Natural killer cell (primary cell): ENCODE data around the gene RAB33B. TPM values are rescaled to one million over a fixed set of nuclear protein-coding genes. Genes with fewer than 3 reads are reported as not detected.

ENCODE experiments used
- ATAC-seq, 3 donors: fragments of 150-1000 bp in 2 of 3; fragments of 200-7000 bp in 1 of 3; cut with Tn5 transposase; 1 replicate in 1 of 3; 2 replicates in 2 of 3; pipeline ENCODE4 v1.10.0; 2021; ENCODE audit warnings: mild to moderate bottlenecking in 2 of 3, moderate library complexity in 2 of 3
- DNase-seq, 2 donors: peaks; one replicate each; pipeline versions ENCODE4 v3.0.0 to v3.0.0-alpha.2; 2013 to 2021; ENCODE audit warnings: mixed read lengths in 1 of 2
- H3K27ac ChIP-seq: one replicate; pipeline ENCODE4 v1.5.1; 2013; ENCODE audit warnings: mild to moderate bottlenecking, low read length
- H3K27me3 ChIP-seq: one replicate; pipeline ENCODE4 v1.6.1; 2013; ENCODE audit warnings: low read length; ENCODE audit not compliant: control insufficient read depth, insufficient read depth
- H3K36me3 ChIP-seq: one replicate; pipeline ENCODE4 v1.6.1; 2013; ENCODE audit warnings: low read length; ENCODE audit not compliant: control insufficient read depth, insufficient read depth
- H3K4me1 ChIP-seq: one replicate; pipeline ENCODE4 v1.6.1; 2013; ENCODE audit warnings: low read length; ENCODE audit not compliant: control insufficient read depth, insufficient read depth
- H3K4me3 ChIP-seq: one replicate; pipeline ENCODE4 v1.5.1; 2013; ENCODE audit warnings: low read length
- H3K9me3 ChIP-seq: one replicate; pipeline ENCODE4 v1.6.1; 2013; ENCODE audit warnings: low read length; ENCODE audit not compliant: control insufficient read depth, insufficient read depth
- H3K27ac Mint-ChIP-seq, 2 donors: one replicate each; pipeline ENCODE4 v1.8.0; 2022; ENCODE audit warnings: mild to moderate bottlenecking in 2 of 2, mixed read lengths in 2 of 2, moderate library complexity in 1 of 2
- H3K27me3 Mint-ChIP-seq, 2 donors: one replicate each; pipeline ENCODE4 v1.8.0; 2022; ENCODE audit warnings: low read depth in 2 of 2, mixed read lengths in 2 of 2
- H3K36me3 Mint-ChIP-seq: one replicate; pipeline ENCODE4 v1.8.0; 2022; ENCODE audit warnings: mixed read lengths
- H3K4me1 Mint-ChIP-seq, 2 donors: one replicate each; pipeline ENCODE4 v1.8.0; 2022; ENCODE audit warnings: mixed read lengths in 2 of 2
- H3K4me3 Mint-ChIP-seq: one replicate; pipeline ENCODE4 v1.8.0; 2022; ENCODE audit warnings: mild to moderate bottlenecking, moderate library complexity, mixed read lengths
- H3K9me3 Mint-ChIP-seq, 2 donors: one replicate each; pipeline ENCODE4 v1.8.0; 2022; ENCODE audit warnings: mixed read lengths in 2 of 2
- WGBS: methylation state at CpG from one replicate; pipeline ENCODE4 v1.1.7; 2013; ENCODE audit warnings: missing lambda C conversion rate; ENCODE audit not compliant: insufficient coverage; 5-methylcytosine and 5-hydroxymethylcytosine counted together
- intact Hi-C: fragments of 100-400 bp; cut with micrococcal nuclease; formaldehyde crosslinking; loops from one replicate; pipeline ENCODE4 v1.14.2; 2022
- total RNA-seq, 4 donors: library from RNA; stranded (reverse); fragments of 120-200 nt in 1 of 4; gene quantifications; one replicate each; pipeline versions ENCODE4 v1.2.3 to v1.2.4, GENCODE V29; 2013 to 2022
- TF ChIP-seq, protein P1 (sequence below): fragments of 200-600 bp; IDR thresholded peaks from one replicate; pipeline ENCODE4 v1.8.0; 2022; ENCODE audit warnings: antibody characterized with exemption

Gene RAB33B
- total RNA-seq, 3 donors from 2014 or later (not counting 1 experiment from before 2014, with no cell fraction given), result 7.8 to 12.9 (median 10.5) TPM

- H3K27me3 Mint-ChIP-seq, result no peaks in the 10 kb centered on the region
- peaks cover 2 to 11% of the 10 kb centered on the region in 2 donors for H3K9me3 Mint-ChIP-seq
- intact Hi-C loops, result no loop called here
Measured at GRCh38 chr4:139472852-139473251, 18.9 kb downstream of the RAB33B start.

DNA sequence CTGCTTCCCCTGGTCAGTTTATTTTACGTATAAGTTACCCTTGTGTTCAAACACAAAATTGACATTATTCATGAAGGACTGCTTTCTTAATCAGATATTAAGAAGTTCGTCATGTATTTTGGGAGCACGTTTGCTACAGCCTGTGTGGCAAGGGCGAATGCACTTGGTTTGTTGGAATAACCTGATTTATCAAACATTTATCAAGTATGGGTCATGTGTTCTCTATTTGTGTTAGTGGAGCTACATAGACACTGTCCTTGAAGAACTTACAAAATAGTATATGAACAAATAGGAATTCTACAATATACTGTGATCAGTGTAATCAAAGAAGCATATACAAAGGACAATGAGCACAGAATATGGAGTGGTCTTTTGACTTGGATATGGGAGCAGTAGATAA, 22.4 kb downstream of the RAB33B start:
- WGBS, result 100% methylated on average over 3 of the region's 4 CpGs
- no peak overlapping the region for H3K27ac Mint-ChIP-seq
- no peak overlapping the region for H3K27ac ChIP-seq

More at GRCh38 chr4:139472852-139473251, 18.9 kb downstream of the RAB33B start:
- Mint-ChIP-seq H3K27ac (no peak overlapping the region), H3K36me3 (peaks cover 26% of the 10 kb centered on the region), H3K4me1 (peaks cover 36 to 38% of the 10 kb centered on the region in 2 donors), H3K4me3 (no peak overlapping the region)
- WGBS, result 85% methylated on average over 3 of the region's 3 CpGs
- no peaks in the 10 kb centered on the region for H3K27me3 ChIP-seq
- ATAC-seq (no peak), DNase-seq (no peak)
- H3K4me1 ChIP-seq, result peaks cover 4% of the 10 kb centered on the region
- no peak overlapping the region for H3K27ac ChIP-seq
- no peak overlapping the region for H3K4me3 ChIP-seq
- H3K9me3 ChIP-seq, result peaks cover 3% of the 10 kb centered on the region
- TF ChIP-seq, protein P1, sequence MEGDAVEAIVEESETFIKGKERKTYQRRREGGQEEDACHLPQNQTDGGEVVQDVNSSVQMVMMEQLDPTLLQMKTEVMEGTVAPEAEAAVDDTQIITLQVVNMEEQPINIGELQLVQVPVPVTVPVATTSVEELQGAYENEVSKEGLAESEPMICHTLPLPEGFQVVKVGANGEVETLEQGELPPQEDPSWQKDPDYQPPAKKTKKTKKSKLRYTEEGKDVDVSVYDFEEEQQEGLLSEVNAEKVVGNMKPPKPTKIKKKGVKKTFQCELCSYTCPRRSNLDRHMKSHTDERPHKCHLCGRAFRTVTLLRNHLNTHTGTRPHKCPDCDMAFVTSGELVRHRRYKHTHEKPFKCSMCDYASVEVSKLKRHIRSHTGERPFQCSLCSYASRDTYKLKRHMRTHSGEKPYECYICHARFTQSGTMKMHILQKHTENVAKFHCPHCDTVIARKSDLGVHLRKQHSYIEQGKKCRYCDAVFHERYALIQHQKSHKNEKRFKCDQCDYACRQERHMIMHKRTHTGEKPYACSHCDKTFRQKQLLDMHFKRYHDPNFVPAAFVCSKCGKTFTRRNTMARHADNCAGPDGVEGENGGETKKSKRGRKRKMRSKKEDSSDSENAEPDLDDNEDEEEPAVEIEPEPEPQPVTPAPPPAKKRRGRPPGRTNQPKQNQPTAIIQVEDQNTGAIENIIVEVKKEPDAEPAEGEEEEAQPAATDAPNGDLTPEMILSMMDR, result no peak
- peaks cover 16% of the 10 kb centered on the region for H3K36me3 ChIP-seq

GRCh38 chr4:139481465-139481864, 27.5 kb downstream of the RAB33B start:
- DNase-seq (no peak), ATAC-seq (no peak)
- Mint-ChIP-seq H3K27ac (no peak overlapping the region), H3K9me3 (no peaks in the 10 kb centered on the region), H3K4me3 (no peak overlapping the region), H3K27me3 (no peaks in the 10 kb centered on the region), H3K4me1 (no peaks in the 10 kb centered on the region), H3K36me3 (no peaks in the 10 kb centered on the region)
- Histone ChIP-seq H3K36me3 (no peaks in the 10 kb centered on the region), H3K27me3 (no peaks in the 10 kb centered on the region), H3K4me1 (no peaks in the 10 kb centered on the region), H3K27ac (no peak overlapping the region), H3K9me3 (no peaks in the 10 kb centered on the region), H3K4me3 (no peak overlapping the region)
- TF ChIP-seq, protein P1, result no peak
- WGBS, result 82% methylated on average over 1 of the region's 1 CpG
- intact Hi-C loops, result no loop called here

More for the DNA sequence above, 22.4 kb downstream of the RAB33B start:
- peaks cover 5 to 7% of the 10 kb centered on the region in 2 donors for H3K4me1 Mint-ChIP-seq
- Histone ChIP-seq H3K36me3 (peaks cover 16% of the 10 kb centered on the region), H3K4me3 (no peak overlapping the region), H3K9me3 (no peaks in the 10 kb centered on the region), H3K4me1 (no peaks in the 10 kb centered on the region), H3K27me3 (no peaks in the 10 kb centered on the region)
- no peak for DNase-seq
- TF ChIP-seq, protein P1, result no peak
- no peaks in the 10 kb centered on the region for H3K9me3 Mint-ChIP-seq
- no peak for ATAC-seq
- peaks cover 11% of the 10 kb centered on the region for H3K36me3 Mint-ChIP-seq
- H3K27me3 Mint-ChIP-seq, result no peaks in the 10 kb centered on the region
- intact Hi-C loops, result no loop called here
- H3K4me3 Mint-ChIP-seq, result no peak overlapping the region

- Mint-ChIP-seq H3K27me3 (no peaks in the 10 kb centered on the region), H3K4me3 (no peak overlapping the region), H3K4me1 (no peaks in the 10 kb centered on the region), H3K27ac (no peak overlapping the region), H3K9me3 (no peaks in the 10 kb centered on the region), H3K36me3 (no peaks in the 10 kb centered on the region)
- Histone ChIP-seq H3K4me3 (no peak overlapping the region), H3K9me3 (no peaks in the 10 kb centered on the region), H3K27ac (no peak overlapping the region), H3K36me3 (no peaks in the 10 kb centered on the region), H3K4me1 (no peaks in the 10 kb centered on the region), H3K27me3 (no peaks in the 10 kb centered on the region)
- intact Hi-C loops, result no loop called here
- 97% methylated on average over 3 of the region's 3 CpGs for WGBS
- ATAC-seq, result no peak
- no peak for DNase-seq
- TF ChIP-seq, protein P1, result no peak
Measured at GRCh38 chr4:139483000-139483399, 29.1 kb downstream of the RAB33B start.
